WTC11 (cell line): ENCODE measurements around the gene NR1I3. TPM values are rescaled to one million over a fixed set of nuclear protein-coding genes. Genes with fewer than 3 reads are reported as not detected.

ENCODE experiments used
- ATAC-seq: fragments of 200-7000 bp; cut with Tn5 transposase; 2 replicates; pipeline ENCODE4 v1.10.0; 2021; ENCODE audit warnings: mild to moderate bottlenecking, moderate library complexity
- CTCF ChIA-PET: fragments of 300-600 bp; sonication (Branson Sonifier 250); formaldehyde crosslinking; loops from one replicate; lab custom pipeline; 2021; ENCODE audit warnings: antibody characterized with exemption; lab: Charles Lee
- POLR2A ChIA-PET: fragments of 350-600 bp; sonication (Branson Sonifier 250); formaldehyde crosslinking; loops from one replicate; lab custom pipeline; 2021; ENCODE audit warnings: antibody characterized with exemption; lab: Charles Lee
- DNase-seq: peaks from one replicate; pipeline ENCODE4 v3.0.0; 2021; ENCODE audit warnings: low spot score
- H3K27ac Mint-ChIP-seq: 2 replicates; pipeline ENCODE4 v1.8.0; 2021; ENCODE audit warnings: mixed read lengths
- H3K27me3 Mint-ChIP-seq: 2 replicates; pipeline ENCODE4 v1.8.0; 2021; ENCODE audit warnings: low read depth, mild to moderate bottlenecking, moderate library complexity, mixed read lengths
- H3K36me3 Mint-ChIP-seq: 2 replicates; pipeline ENCODE4 v1.8.0; 2021; ENCODE audit warnings: mixed read lengths
- H3K4me1 Mint-ChIP-seq: 2 replicates; pipeline ENCODE4 v1.8.0; 2022; ENCODE audit warnings: mixed read lengths
- H3K4me3 Mint-ChIP-seq: 2 replicates; pipeline ENCODE4 v1.8.0; 2021; ENCODE audit warnings: mild to moderate bottlenecking, moderate library complexity, mixed read lengths
- H3K9me3 Mint-ChIP-seq: 2 replicates; pipeline ENCODE4 v1.8.0; 2021; ENCODE audit warnings: mixed read lengths
- AFF4 ChIP-seq: sonication (generic); formaldehyde crosslinking; IDR thresholded peaks from 2 replicates; pipeline ENCODE4 v1.8.1; 2023; ENCODE audit warnings: mild to moderate bottlenecking, missing genetic modification reagents, borderline replicate concordance
- AR ChIP-seq: fragments of 250-450 bp; sonication (Bioruptor Pico); IDR thresholded peaks from 2 replicates; pipeline ENCODE4 v1.9.0; 2021; ENCODE audit warnings: mild to moderate bottlenecking
- EMX1 ChIP-seq: fragments of 250-450 bp; sonication (Bioruptor Pico); IDR thresholded peaks from 2 replicates; pipeline ENCODE4 v1.8.0; 2021; ENCODE audit warnings: mild to moderate bottlenecking
- MAX ChIP-seq: sonication (generic); formaldehyde crosslinking; IDR thresholded peaks from 2 replicates; pipeline ENCODE4 v1.8.0; 2022; ENCODE audit warnings: mild to moderate bottlenecking, missing genetic modification reagents
- MYBL2 ChIP-seq: sonication (generic); formaldehyde crosslinking; IDR thresholded peaks from 2 replicates; pipeline ENCODE4 v1.8.1; 2023; ENCODE audit warnings: mild to moderate bottlenecking, moderate library complexity, missing genetic modification reagents
- PRRX2 ChIP-seq: fragments of 250-450 bp; sonication (Bioruptor Pico); IDR thresholded peaks from 2 replicates; pipeline ENCODE4 v1.8.0; 2021; ENCODE audit warnings: mild to moderate bottlenecking
- ZBTB43 ChIP-seq: sonication (generic); formaldehyde crosslinking; IDR thresholded peaks from 2 replicates; pipeline ENCODE4 v1.8.1; 2023; ENCODE audit warnings: mild to moderate bottlenecking, missing genetic modification reagents
- ZNF121 ChIP-seq: sonication (generic); formaldehyde crosslinking; IDR thresholded peaks from 2 replicates; pipeline ENCODE4 v1.8.0; 2023; ENCODE audit warnings: missing genetic modification reagents
- ZNF425 ChIP-seq: fragments of 250-450 bp; sonication (Bioruptor Pico); conservative IDR thresholded peaks from 2 replicates; pipeline ENCODE4 v1.9.0; 2021; ENCODE audit warnings: mild to moderate bottlenecking
- total RNA-seq: library from RNA; stranded (reverse); gene quantifications from 3 replicates; pipeline ENCODE4 v1.2.3, GENCODE V29; 2021
- TF ChIP-seq, protein P1 (sequence below): fragments of 250-450 bp; sonication (Bioruptor Pico); IDR thresholded peaks from 2 replicates; pipeline ENCODE4 v1.9.0; 2021; ENCODE audit warnings: mild to moderate bottlenecking, borderline replicate concordance
- TF ChIP-seq, protein P2 (sequence below): sonication (generic); formaldehyde crosslinking; IDR thresholded peaks from 2 replicates; pipeline ENCODE4 v1.8.1; 2022; ENCODE audit warnings: low read depth, mild to moderate bottlenecking, moderate library complexity, missing genetic modification reagents, borderline replicate concordance
- TF ChIP-seq, protein P3 (sequence below): fragments of 250-450 bp; sonication (Bioruptor Pico); IDR thresholded peaks from 2 replicates; pipeline ENCODE4 v1.9.0; 2021; ENCODE audit warnings: moderate library complexity, mild to moderate bottlenecking, inconsistent platforms, borderline replicate concordance

The NR1I3 gene
- total RNA-seq, 1 experiment from 2014 or later, result not detected

DNA sequence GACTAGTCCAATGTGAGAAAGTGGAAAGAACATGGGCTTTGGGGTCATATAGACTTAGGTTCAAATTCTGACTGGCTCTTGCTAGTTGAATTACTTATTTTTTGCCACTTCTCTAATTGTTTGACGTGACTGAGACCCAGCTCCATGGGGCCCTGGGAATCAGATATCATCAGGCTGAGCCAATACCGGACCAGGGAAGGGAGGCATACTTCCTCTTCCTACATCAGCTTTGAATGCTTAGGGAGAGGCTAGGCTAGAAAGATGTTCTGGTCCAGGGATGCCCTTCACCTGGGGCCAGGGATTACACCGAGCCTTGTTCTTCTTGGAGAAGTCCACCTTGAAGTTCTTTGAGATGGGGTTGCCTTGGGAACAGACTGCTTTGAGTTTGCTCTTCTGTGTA, 3.7 kb upstream of the NR1I3 start:
- Mint-ChIP-seq H3K36me3 (no peaks in the 10 kb centered on the region), H3K27ac (no peak overlapping the region), H3K4me1 (no peaks in the 10 kb centered on the region)
- no peak for ATAC-seq
- POLR2A ChIA-PET, result no interaction called here
- TF ChIP-seq ZNF425 (CRISPR knock-in tag), result no peak
- TF ChIP-seq, protein P1, sequence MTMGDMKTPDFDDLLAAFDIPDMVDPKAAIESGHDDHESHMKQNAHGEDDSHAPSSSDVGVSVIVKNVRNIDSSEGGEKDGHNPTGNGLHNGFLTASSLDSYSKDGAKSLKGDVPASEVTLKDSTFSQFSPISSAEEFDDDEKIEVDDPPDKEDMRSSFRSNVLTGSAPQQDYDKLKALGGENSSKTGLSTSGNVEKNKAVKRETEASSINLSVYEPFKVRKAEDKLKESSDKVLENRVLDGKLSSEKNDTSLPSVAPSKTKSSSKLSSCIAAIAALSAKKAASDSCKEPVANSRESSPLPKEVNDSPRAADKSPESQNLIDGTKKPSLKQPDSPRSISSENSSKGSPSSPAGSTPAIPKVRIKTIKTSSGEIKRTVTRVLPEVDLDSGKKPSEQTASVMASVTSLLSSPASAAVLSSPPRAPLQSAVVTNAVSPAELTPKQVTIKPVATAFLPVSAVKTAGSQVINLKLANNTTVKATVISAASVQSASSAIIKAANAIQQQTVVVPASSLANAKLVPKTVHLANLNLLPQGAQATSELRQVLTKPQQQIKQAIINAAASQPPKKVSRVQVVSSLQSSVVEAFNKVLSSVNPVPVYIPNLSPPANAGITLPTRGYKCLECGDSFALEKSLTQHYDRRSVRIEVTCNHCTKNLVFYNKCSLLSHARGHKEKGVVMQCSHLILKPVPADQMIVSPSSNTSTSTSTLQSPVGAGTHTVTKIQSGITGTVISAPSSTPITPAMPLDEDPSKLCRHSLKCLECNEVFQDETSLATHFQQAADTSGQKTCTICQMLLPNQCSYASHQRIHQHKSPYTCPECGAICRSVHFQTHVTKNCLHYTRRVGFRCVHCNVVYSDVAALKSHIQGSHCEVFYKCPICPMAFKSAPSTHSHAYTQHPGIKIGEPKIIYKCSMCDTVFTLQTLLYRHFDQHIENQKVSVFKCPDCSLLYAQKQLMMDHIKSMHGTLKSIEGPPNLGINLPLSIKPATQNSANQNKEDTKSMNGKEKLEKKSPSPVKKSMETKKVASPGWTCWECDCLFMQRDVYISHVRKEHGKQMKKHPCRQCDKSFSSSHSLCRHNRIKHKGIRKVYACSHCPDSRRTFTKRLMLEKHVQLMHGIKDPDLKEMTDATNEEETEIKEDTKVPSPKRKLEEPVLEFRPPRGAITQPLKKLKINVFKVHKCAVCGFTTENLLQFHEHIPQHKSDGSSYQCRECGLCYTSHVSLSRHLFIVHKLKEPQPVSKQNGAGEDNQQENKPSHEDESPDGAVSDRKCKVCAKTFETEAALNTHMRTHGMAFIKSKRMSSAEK (CRISPR knock-in tag), result no peak
- no peak for TF ChIP-seq AFF4
- TF ChIP-seq ZNF121, result no peak
- TF ChIP-seq, all 79 proteins: peak for 0
- Mint-ChIP-seq H3K4me3 (no peak overlapping the region), H3K9me3 (no peaks in the 10 kb centered on the region), H3K27me3 (peaks cover 6% of the 10 kb centered on the region)
- CTCF ChIA-PET, result interaction anchor here (1.3 to 1.7 kb wide), 2 partner anchors 49 to 64 kb away, joined by 4 to 5 read pairs; no protein-coding TSS in a partner anchor
- no peak for DNase-seq

- H3K27ac Mint-ChIP-seq, result no peak overlapping the region; the same call in 1 of the 2 replicates
- CTCF ChIA-PET, result interaction anchor here (1.4 to 2.3 kb wide), 5 partner anchors 10 to 146 kb away, joined by 4 to 8 read pairs (median 5); partner anchors contain the start of gene PCP4L1
- no peak overlapping the region for H3K4me3 Mint-ChIP-seq
- H3K36me3 Mint-ChIP-seq, result no peaks in the 10 kb centered on the region
- POLR2A ChIA-PET, result interaction anchor here (0.6 kb wide), 1 partner anchor 54 kb away, joined by 3 read pairs; no protein-coding TSS in a partner anchor
- no peaks in the 10 kb centered on the region for H3K9me3 Mint-ChIP-seq
- DNase-seq (no peak), ATAC-seq (no peak)
- H3K27me3 Mint-ChIP-seq, result no peaks in the 10 kb centered on the region; the same call in 1 of the 2 replicates
- no peaks in the 10 kb centered on the region for H3K4me1 Mint-ChIP-seq
- TF ChIP-seq ZBTB43 (CRISPR knock-in tag) (no peak), EMX1 (CRISPR knock-in tag) (no peak), PRRX2 (CRISPR knock-in tag) (no peak), MYBL2 (CRISPR knock-in tag) (no peak), MAX (CRISPR knock-in tag) (no peak), AR (CRISPR knock-in tag) (no peak)
- TF ChIP-seq, protein P2, sequence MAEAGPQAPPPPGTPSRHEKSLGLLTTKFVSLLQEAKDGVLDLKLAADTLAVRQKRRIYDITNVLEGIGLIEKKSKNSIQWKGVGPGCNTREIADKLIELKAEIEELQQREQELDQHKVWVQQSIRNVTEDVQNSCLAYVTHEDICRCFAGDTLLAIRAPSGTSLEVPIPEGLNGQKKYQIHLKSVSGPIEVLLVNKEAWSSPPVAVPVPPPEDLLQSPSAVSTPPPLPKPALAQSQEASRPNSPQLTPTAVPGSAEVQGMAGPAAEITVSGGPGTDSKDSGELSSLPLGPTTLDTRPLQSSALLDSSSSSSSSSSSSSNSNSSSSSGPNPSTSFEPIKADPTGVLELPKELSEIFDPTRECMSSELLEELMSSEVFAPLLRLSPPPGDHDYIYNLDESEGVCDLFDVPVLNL (CRISPR knock-in tag), result no peak
- TF ChIP-seq, protein P3, sequence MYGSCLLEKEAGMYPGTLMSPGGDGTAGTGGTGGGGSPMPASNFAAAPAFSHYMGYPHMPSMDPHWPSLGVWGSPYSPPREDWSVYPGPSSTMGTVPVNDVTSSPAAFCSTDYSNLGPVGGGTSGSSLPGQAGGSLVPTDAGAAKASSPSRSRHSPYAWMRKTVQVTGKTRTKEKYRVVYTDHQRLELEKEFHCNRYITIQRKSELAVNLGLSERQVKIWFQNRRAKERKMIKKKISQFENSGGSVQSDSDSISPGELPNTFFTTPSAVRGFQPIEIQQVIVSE (CRISPR knock-in tag), result no peak
Observed at GRCh38 chr1:161235957-161236775, 1.8 kb downstream of the NR1I3 start.
